Epithelial cell of esophagus (primary cell): Measurements from ENCODE around the gene POTEG.
"Not testable (repeated sequence)": the region's sequence is repeated elsewhere in the genome, so short reads cannot be mapped to it uniquely, and the experiment has no call there.

ENCODE experiments used
- DNase-seq: peaks from one replicate; pipeline ENCODE4 v3.0.0; 2010; ENCODE audit warnings: low read depth
- H3K4me3 ChIP-seq: 2 replicates; pipeline ENCODE4 v1.5.1; 2011; ENCODE audit warnings: mild to moderate bottlenecking, low read length, control low read depth

The POTEG gene

DNA sequence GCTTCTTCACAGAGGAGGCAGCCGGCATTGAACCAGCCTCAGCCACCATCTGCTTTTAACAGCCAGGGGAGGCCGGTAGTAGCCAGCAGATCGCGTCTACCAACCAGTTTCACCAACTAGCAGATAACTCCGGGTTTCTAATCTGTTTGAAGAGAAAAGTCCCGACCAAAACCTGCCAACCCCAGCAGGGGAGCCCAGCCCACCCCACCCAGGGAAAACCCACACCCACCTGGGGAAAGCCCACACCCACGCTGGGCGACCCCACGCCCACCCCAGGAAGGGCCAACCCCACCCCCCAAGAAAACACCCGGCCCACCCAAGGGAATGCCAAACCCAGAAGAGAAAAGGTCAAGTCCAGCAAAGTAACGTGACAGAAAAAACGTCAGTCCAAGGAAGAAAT is at the start of gene POTEG:
TSS of gene POTEG (minus strand) at position 101 of the 400 bp plus-strand sequence. CDS start at position 49, 52 bp downstream.
- H3K4me3 ChIP-seq, DNase-seq: not testable (repeated sequence)

DNA sequence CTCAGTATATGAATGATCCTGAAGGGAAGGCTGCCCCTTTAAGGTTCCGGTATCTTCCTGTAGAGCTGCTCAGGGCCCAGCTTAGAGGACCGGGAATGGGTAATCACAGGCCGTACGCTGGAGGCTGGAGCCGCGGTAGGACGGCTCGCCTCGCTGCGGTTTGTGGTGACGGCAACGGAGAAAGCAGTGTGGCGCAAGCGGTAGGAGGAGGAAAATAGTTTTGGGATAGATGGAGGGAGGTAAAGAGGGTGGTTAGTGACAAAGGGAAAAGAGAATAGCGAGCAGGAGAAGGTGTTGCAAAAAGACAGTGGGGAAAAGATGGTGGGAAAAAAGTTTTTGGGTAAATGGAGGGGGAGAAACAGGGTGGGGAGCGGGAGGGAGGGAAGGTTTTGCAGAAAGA is 48.0 kb upstream of the POTEG start:
- DNase-seq, H3K4me3 ChIP-seq: not testable (repeated sequence)

DNA sequence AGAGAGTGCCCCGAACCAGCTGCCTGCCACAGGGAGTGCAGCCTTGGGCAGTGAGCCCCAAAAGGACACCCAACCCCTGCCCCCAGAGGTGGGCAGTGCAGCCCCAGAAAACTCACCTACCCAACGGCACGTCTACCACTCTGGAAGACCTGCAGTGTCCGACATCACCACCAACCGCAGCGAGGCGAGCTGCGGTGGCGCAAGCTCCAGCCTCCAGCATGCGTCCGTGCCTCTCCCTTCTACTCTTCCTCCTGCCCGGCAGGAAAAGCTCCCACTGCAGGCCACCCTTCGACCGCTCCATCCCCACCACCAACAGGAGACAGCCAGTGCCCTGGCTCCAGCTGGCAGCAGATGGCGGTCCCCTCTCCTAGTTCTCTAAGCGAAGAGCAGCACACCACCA is 47.3 kb upstream of the POTEG start:
- not testable (repeated sequence) for H3K4me3 ChIP-seq

DNA sequence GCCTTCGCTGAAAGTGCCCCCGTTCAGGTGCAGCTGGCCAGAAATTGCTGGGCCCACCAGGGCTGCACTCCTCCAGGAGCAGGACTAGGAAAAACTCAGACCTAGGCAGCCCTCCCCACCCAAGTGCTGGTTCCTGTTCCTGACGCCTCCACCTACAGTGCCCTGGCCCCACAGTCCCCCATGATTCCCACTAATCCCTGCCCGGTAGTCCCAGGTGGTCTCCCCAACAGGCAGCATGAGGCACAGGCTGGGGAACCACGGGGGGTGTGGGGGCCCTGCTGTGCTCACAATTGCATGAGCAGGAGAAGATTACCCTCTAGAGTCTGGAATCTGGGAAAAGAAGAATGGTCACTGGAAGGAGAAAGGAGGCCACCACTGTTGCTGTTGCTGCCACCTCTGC is 46.4 kb upstream of the POTEG start:
- DNase-seq, H3K4me3 ChIP-seq: not testable (repeated sequence)

More for the DNA sequence above, 47.3 kb upstream of the POTEG start:
- not testable (repeated sequence) for DNase-seq

DNA sequence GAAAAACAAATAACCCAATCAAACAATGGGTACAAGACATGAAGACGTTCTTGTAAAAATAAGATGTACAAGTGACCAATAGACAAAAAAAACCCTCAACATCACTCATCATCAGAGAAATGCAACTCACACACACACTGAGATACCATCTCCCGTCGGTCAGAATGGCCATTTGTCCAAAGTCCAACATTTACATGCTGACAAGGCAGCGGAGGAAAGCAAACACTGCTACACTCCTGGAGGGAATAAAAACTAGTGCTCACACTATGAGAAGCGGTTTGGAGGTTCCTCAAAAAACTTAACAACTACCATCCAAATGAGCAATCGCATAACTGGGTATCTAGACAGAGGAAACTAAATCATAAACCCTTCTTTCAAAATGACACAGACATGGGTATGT is 11.6 kb upstream of the POTEG start:
- H3K4me3 ChIP-seq, DNase-seq: not testable (repeated sequence)

DNA sequence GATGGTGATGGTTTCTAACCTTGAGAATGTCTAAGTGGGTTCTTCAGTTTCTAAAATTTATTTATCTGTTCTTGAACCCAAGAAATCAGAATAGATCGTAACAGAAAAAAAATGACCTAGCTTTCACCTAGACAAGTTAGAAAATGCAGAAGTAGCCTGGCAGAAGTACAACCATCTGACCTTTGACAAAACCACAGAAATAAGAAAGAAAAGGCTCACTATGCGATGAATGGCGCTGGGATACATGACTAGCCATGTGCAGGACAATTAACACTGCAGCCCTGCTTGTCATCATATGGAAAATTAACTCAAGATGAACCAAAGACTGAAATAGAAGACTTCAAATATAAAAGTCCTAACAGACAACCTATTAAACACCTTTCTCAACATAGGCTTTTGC is 5.7 kb upstream of the POTEG start:
- not testable (repeated sequence) for H3K4me3 ChIP-seq, DNase-seq

DNA sequence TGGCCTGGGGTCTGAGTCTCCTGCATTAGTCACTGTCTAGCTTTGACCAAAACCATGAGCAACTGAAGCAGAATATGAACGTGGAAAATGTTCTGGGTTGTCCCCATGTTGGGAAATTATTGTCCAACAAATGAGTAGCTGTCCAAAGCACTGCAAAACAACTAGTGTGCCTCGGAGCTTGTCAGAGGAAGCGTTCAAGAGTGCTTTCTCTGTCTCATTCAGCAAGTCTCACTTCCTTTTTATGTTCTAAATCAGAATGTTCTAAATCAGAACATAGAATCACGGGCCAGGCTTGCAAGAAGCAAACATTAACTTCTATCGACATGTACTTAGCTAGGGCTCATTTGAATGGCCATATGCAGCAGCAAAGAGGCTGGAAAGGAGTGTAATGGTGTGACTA is 5.1 kb upstream of the POTEG start:
- H3K4me3 ChIP-seq, DNase-seq: not testable (repeated sequence)

DNA sequence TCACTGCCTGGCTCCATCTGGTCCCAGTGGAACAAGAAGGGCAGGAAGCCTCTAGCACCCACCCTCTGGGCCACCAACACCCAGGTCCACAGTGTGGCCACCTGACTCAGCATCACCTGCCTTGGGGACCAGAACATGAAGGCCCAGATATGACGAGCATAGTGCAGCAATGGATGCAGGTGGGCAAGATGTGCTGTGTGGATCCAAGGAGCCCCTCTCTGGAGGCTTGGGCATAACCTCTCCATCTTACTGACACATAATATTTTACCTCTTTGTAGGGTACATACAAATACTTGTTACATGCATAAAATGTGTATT is 2.9 kb upstream of the POTEG start:
- not testable (repeated sequence) for H3K4me3 ChIP-seq

DNA sequence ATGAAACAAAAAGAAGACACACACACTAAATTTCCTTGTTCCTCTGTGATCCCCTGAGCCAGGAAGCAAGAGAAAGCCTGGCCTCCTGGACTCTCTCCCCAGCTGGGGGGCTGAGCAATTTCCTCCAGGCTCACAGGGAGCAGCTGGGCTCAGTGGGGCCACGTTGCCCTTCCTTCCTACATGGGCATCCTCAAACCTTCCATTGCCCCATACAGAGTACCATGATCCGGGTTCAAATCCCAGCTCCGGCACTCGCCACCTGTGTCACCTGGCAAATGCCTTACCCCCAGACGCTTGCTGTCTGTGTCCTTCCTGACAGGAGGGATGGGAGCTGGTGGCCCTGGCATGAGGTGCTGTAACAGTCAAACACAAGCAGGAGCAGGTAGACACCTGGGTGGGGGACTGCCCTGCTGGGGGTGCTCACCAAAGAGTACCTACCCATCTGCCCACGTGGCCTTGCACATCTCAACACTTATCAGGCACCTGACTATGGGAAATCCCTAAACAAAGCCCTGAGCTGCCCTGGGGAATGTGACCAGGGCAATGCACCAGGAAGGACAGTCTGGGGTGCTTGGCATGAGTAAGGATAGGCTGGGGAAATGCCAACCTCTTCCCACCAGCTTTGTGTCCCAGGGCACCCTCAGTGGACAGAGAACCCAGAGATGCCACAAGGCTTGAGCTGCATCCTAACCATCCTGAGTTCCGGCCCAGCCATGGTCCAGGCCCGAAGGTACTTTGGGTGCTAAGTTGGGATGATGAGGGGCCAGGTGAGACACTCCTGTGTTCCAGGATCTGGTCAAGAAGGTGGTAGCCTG is 2.4 kb upstream of the POTEG start:
- not testable (repeated sequence) for H3K4me3 ChIP-seq, DNase-seq

More for the DNA sequence above, 2.9 kb upstream of the POTEG start:
- DNase-seq: not testable (repeated sequence)

DNA sequence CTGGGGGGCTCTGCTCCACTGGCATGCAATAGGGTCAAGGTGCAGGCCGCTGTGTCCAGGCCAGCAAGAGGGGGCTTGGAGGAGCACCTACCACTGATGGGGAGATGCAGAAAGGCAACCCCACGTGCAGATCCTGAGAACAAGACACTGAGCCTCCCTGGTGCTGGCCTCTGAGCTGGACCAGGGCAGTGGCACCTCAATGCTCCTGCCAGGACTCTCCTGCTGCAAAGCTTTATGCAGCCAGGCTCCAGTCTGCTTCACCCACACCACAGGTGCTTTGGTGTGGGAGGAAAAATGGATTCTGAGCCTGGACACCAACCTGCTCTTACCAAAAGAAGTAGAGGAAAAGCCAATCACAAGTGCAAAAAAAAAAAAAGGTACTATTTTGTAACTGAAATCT is 1.7 kb upstream of the POTEG start:
- not testable (repeated sequence) for DNase-seq, H3K4me3 ChIP-seq

DNA sequence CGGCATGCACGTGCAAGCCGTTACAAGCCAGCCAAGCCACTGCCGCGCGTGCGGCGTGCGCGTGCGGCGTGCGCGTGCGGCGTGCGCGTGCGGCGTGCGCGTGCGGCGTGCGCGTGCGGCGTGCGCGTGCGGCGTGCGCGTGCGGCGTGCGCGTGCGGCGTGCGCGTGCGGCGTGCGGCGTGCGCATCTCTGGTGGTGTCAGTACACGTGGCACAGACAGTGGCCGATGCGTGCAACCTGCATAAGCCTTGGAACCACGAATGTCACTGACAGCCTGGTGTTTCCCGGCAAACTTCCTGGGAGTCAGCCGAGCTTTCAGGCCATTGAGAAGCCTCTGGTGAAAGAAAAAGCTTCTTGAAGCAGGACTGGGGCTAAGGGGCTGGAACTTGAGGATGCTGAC is 750 bp upstream of the POTEG start:
- not testable (repeated sequence) for H3K4me3 ChIP-seq, DNase-seq

DNA sequence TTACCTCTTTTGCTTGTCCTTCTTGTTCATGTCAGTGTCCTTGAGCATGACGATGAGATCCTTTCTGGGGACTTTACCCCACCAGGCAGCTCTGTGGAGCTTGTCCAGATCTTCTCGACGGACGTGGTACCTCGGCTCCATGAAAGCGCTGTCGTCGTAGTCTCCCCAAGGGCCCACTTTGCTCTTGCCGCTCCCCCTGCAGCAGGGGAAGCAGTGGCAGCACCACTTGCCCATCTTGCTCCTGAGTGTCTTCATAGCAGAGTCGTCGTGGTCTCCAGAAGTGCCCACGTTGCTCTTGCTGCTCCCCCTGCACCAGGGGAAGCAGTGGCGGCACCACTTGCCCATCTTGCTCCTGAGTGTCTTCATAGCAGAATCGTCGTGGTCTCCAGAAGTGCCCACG is 376 bp downstream of the POTEG start:
- not testable (repeated sequence) for H3K4me3 ChIP-seq, DNase-seq

DNA sequence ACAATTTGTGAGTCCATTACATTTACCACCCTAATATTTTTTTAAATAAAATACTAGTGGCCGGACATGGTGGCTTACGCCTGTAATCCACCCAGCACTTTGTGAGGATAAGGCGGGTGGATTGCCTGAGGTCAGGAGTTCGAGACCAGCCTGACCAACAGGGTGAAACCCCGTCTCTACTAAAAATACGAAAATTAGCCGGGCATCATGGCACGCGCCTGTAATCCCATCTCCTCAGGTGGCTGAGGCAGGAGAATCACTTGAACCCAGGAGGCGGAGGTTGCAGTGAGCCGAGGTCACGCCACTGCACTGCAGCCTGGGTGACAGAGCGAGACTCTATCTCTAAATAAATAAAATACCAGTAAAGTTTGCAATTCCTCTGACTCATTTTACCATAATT is 25.6 kb downstream of the POTEG start:
- not testable (repeated sequence) for DNase-seq, H3K4me3 ChIP-seq

DNA sequence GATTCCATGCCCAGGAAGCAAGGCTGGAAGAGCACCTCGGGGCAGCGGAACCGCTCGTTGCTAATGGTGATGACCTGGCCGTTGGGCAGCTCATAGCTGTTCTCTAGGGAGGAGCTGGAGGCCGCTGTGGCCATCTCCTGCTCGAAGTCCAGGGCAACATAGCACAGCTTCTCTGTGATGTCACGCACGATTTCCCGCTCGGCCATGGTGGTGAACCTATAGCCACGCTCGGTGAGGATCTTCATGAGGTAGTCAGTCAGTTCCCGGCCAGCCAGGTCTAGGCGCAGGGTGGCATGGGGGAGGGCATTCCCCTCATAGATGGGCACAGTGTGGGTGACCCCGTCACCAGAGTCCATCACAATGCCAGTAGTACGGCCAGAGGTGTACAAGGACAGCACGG is 32.0 kb downstream of the POTEG start:
- not testable (repeated sequence) for DNase-seq, H3K4me3 ChIP-seq

DNA sequence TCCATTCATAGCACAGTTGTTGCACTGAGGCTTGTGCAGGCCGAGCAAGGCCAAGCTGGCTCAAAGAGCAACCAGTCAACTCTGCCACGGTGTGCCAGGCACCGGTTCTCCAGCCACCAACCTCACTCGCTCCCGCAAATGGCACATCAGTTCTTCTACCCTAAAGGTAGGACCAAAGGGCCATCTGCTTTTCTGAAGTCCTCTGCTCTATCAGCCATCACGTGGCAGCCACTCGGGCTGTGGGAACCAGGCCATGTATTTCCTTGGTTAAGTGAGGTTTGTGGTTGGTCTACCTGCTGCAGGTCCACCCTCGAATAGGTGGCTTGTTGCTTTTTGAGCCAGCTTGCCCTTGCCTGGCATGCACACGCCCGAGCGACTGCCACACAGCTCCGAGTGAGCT is 39.4 kb downstream of the POTEG start:
- not testable (repeated sequence) for H3K4me3 ChIP-seq, DNase-seq

DNA sequence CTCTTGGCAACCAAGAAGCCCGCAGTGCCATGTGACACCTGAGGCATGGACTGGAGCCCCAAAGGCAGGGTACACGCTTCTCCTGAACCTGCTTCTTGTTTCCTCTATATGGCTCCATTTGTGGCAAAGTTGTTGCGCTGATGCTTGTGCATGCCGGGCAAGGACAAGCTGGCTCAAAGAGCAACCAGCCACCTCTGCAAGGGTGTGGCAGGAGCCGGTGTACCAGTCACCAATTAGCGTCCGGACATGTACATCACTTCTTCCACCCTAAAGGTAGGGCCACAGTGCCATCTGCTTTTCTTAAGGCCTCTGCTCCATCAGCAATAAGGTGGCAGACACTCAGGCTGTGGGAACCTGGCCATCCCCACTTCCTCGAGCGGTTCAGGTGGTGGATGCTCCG is 43.9 kb downstream of the POTEG start:
- not testable (repeated sequence) for H3K4me3 ChIP-seq, DNase-seq

DNA sequence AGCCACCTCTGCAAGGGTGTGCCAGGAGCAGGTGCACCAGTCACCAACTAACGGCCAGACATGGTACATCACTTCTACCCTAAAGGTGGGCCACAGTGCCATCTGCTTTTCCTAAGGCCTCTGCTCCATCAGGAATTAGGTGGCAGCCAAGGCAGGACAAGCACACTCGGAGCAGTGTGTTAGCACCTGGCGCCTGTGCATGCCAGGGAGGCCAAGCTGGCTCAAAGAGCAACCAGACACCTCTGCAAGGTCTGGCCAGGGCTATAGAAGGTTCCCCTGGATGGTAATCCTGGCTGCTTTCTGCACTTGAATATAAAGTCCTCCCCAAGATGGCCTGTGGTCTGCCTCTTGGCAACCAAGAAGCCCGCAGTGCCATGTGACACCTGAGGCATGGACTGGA is 45.4 kb downstream of the POTEG start:
- DNase-seq, H3K4me3 ChIP-seq: not testable (repeated sequence)

DNA sequence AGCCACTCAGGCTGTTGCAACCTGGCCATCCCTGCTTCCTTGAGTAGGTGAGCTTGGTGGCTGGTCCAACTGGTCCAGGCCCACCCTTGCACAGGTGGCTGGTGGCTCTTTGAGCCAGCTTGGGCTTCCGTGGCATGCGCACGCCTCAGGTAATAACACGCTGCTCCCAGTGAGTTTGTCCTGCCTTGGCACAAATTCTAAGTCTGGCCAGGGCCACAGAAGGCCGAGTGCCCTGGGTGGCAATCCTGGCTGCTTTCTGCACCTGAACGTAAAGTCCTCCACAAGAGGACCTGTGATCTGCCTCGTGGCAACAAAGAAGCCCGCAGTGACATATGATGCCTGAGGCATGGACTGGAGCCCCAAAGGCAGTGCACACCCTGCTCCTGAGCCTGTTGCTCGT is 47.1 kb downstream of the POTEG start:
- H3K4me3 ChIP-seq, DNase-seq: not testable (repeated sequence)

DNA sequence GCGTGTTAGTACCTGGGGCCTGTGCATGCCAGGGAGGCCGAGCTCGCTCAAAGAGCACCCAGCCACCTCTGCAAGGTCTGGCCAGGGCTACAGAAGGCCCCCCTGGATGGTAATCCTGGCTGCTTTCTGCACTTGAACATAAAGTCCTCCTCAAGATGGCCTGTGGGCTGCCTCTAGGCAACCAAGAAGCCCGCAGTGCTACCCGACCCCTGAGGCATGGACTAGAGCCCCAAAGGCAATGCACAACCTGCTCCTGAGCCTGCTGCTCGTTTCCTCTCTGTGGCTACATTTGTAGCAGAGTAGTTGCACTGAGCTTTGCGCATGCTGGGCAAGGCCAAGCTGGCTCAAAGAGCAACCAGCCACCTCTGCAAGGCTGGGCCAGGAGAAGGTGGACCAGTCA is 47.8 kb downstream of the POTEG start:
- not testable (repeated sequence) for DNase-seq, H3K4me3 ChIP-seq

DNA sequence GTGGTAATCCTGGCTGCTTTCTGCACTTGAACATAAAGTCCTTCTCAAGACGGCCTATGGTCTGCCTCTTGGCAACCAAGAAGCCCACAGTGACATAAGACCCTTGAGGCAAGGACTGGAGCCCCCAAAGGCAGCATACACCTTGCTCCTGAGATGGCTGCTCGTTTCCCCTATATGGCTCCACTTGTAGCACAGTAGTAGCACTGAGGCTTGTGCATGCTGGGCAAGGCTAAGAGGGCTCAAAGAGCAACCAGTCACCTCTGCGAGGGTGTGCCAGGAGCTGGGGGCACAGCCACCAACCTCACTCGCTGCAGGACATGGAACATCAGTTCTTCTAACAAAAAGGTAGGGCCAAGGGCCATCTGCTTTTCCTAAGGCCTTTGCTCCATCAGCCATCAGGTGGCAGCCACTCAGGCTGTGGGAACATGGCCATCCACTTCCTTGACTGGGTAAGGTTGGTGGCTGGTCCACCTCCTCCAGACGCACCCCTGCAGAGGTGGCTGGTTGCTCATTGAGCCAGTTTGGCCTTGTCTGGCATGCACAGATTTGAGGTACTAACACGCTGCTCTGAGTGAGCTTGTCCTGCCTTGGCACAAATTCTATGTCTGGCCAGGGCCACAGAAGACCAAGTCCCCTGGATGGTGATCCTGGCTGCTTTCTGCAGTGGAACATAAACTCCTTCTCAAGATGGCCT is 49.9 kb downstream of the POTEG start:
- not testable (repeated sequence) for DNase-seq, H3K4me3 ChIP-seq
